Naive thymus-derived CD8-positive, alpha-beta T cell (primary cell): ENCODE measurements around the gene ULK4. TPM values are rescaled to one million over a fixed set of nuclear protein-coding genes. Genes with fewer than 3 reads are reported as not detected.
"Not testable (repeated sequence)": the region's sequence is repeated elsewhere in the genome, so short reads cannot be mapped to it uniquely, and the experiment has no call there.

Experiments used
- ATAC-seq, 2 donors: fragments of 150-1000 bp; cut with Tn5 transposase in 1 of 2; sonication (Bioruptor Pico), chemical (Tn5 transposase) in 1 of 2; 1 replicate in 1 of 2; 2 replicates in 1 of 2; pipeline ENCODE4 v1.10.0; 2021; ENCODE audit warnings: mild to moderate bottlenecking in 2 of 2, moderate library complexity in 2 of 2
- POLR2A ChIA-PET: fragments of 350-600 bp; sonication (Branson Sonifier 250); formaldehyde crosslinking; loops from one replicate; lab custom pipeline; 2021; ENCODE audit warnings: antibody characterized with exemption; lab: Charles Lee
- DNase-seq, 10 donors: peaks; one replicate each; pipeline versions ENCODE4 v3.0.0 to v3.0.0-alpha.2; 2020 to 2022
- H3K27ac Mint-ChIP-seq, 10 donors: one replicate each; pipeline ENCODE4 v1.8.0; 2020 to 2022; ENCODE audit warnings: mild to moderate bottlenecking in 10 of 10, mixed read lengths in 10 of 10, moderate library complexity in 4 of 10, inconsistent platforms in 1 of 10
- H3K27me3 Mint-ChIP-seq, 5 donors: one replicate each; pipeline ENCODE4 v1.8.0; 2021 to 2022; ENCODE audit warnings: mixed read lengths in 5 of 5
- H3K36me3 Mint-ChIP-seq, 3 donors: one replicate each; pipeline ENCODE4 v1.8.0; 2020 to 2022; ENCODE audit warnings: mixed read lengths in 3 of 3, mild to moderate bottlenecking in 2 of 3, inconsistent platforms in 1 of 3
- H3K4me1 Mint-ChIP-seq, 4 donors: one replicate each; pipeline ENCODE4 v1.8.0; 2021 to 2022; ENCODE audit warnings: mixed read lengths in 4 of 4
- H3K4me3 Mint-ChIP-seq, 10 donors: one replicate each; pipeline ENCODE4 v1.8.0; 2020 to 2022; ENCODE audit warnings: mild to moderate bottlenecking in 10 of 10, mixed read lengths in 10 of 10, moderate library complexity in 6 of 10, inconsistent platforms in 1 of 10
- H3K9me3 Mint-ChIP-seq, 9 donors: one replicate each; pipeline ENCODE4 v1.8.0; 2020 to 2022; ENCODE audit warnings: mixed read lengths in 9 of 9, mild to moderate bottlenecking in 3 of 9, inconsistent platforms in 1 of 9, moderate library complexity in 1 of 9
- polyA plus RNA-seq, 3 donors: library from polyadenylated mRNA; unstranded; fragments of 300-500 nt; fragmentation: Illumina TruSeq; gene quantifications; one replicate each; pipeline ENCODE4 v1.2.3, GENCODE V29; 2021
- total RNA-seq, 8 experiments: library from RNA in 2 of 8; stranded (reverse) in 2 of 8; gene quantifications; one replicate each; pipeline ENCODE4 v1.2.3 and lab custom pipeline; 2021 to 2026

The ULK4 gene
- total and polyA plus RNA-seq, 5 experiments from 2014 or later, result 6.6 to 16.8 (median 10.7) TPM

DNA sequence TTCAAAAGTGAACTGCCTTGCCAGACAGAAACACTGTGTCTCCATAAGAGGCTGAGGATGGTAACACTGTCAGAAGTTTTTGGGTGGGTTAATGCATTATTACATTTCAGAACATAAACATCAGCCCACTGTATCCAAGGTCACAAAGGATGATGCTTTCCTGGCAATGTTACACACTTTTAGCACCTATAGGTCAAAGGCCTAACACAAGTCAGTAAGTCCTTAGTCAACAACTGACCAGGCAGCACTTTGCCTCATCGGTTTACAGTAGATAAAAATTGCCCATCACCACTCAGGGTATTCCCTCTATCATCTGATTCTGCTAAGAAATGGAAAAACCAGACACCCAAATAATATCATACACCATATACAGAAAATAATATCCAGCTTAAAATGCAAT lies 664.2 kb downstream of the ULK4 start:
- DNase-seq, result no peak
- Mint-ChIP-seq H3K4me1 (no peaks in the 10 kb centered on the region), H3K9me3 (no peaks in the 10 kb centered on the region), H3K27ac (no peak overlapping the region), H3K27me3 (no peaks in the 10 kb centered on the region), H3K36me3 (peaks cover 0 to 3% (median 2%) of the 10 kb centered on the region in 3 donors), H3K4me3 (no peak overlapping the region)
- POLR2A ChIA-PET, result no interaction called here
- ATAC-seq, result no peak

DNA sequence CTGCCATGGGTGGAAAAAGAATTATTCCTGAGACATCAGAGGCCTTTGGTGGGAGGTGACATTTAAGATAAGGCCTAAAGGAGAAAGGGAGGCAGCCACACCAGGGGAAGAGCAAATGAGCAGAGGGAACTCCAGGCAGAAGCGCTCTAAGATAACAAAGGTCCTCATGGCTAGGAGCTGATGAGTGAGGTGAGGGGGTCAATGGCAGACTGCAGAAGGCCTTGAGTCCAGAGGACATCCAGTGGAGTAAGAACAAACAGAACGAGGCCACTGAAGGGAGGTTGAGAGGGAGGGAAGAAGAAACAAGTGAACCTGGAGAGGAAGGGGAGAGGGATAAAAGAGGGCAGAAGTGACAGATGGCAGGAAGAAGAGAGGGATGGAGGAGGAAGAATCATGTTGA lies 665.3 kb downstream of the ULK4 start:
- ATAC-seq (no peak), DNase-seq (no peak)
- no peaks in the 10 kb centered on the region for H3K27me3 Mint-ChIP-seq
- H3K4me3 Mint-ChIP-seq, result no peak overlapping the region
- POLR2A ChIA-PET, result no interaction called here
- H3K36me3 Mint-ChIP-seq, result peaks cover 0 to 3% (median 0%) of the 10 kb centered on the region in 3 donors
- H3K4me1 Mint-ChIP-seq, result no peaks in the 10 kb centered on the region
- no peaks in the 10 kb centered on the region for H3K9me3 Mint-ChIP-seq
- no peak overlapping the region for H3K27ac Mint-ChIP-seq

DNA sequence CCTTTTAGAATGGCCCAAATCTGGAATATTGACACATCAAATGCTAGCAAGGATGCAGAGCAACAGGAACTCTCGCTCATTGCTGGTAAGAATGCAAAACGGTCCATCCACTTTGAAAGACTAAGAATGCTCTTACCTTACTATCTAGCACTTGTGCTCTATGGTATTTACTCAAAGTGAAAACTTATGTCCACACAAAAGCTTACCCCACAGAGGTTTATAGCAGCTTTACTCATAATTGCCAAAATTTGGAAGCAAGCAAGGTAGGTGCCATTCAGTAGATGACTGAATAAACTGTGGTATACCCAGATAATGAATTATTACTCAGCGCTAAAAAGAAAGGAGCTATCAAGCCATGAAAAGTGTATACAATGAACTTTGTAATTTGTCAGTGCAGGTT lies 666.2 kb downstream of the ULK4 start:
- H3K9me3 Mint-ChIP-seq, result no peaks in the 10 kb centered on the region
- no peaks in the 10 kb centered on the region for H3K27me3 Mint-ChIP-seq
- H3K36me3 Mint-ChIP-seq, result peaks cover 0 to 3% (median 0%) of the 10 kb centered on the region in 3 donors
- POLR2A ChIA-PET, result no interaction called here
- H3K27ac Mint-ChIP-seq, result no peak overlapping the region
- DNase-seq, result no peak
- peaks cover 0 to 2% (median 0%) of the 10 kb centered on the region in 4 donors for H3K4me1 Mint-ChIP-seq
- H3K4me3 Mint-ChIP-seq, result no peak overlapping the region
- ATAC-seq, result no peak

- Mint-ChIP-seq H3K4me1 (peaks cover 0 to 2% (median 0%) of the 10 kb centered on the region in 4 donors), H3K36me3 (peaks cover 0 to 3% (median 0%) of the 10 kb centered on the region in 3 donors), H3K9me3 (no peaks in the 10 kb centered on the region), H3K27ac (no peak overlapping the region), H3K4me3 (no peak overlapping the region), H3K27me3 (no peaks in the 10 kb centered on the region)
- POLR2A ChIA-PET, result no interaction called here
- ATAC-seq (no peak), DNase-seq (no peak)
These were observed 668.7 kb downstream of the ULK4 start for GRCh38 chr3:41293169-41293681.

- Mint-ChIP-seq H3K27me3 (no peaks in the 10 kb centered on the region), H3K4me3 (no peak overlapping the region), H3K4me1 (peaks cover 5 to 13% (median 6%) of the 10 kb centered on the region in 4 donors), H3K27ac (peak overlapping the region in 1 of 10 donors; percentile 16), H3K36me3 (peaks cover 0 to 3% (median 0%) of the 10 kb centered on the region in 3 donors), H3K9me3 (no peaks in the 10 kb centered on the region)
- POLR2A ChIA-PET, result no interaction called here
- DNase-seq (no peak), ATAC-seq (no peak)
These were observed 671.2 kb downstream of the ULK4 start for GRCh38 chr3:41290736-41291135.

GRCh38 chr3:41290306-41290705 lies 671.6 kb downstream of the ULK4 start:
- peaks cover 0 to 6% (median 0%) of the 10 kb centered on the region in 3 donors for H3K36me3 Mint-ChIP-seq
- H3K9me3 Mint-ChIP-seq, result peaks cover 0 to 4% (median 0%) of the 10 kb centered on the region in 9 donors
- no peaks in the 10 kb centered on the region for H3K27me3 Mint-ChIP-seq
- peaks cover 5 to 13% (median 6%) of the 10 kb centered on the region in 4 donors for H3K4me1 Mint-ChIP-seq
- no peak overlapping the region for H3K27ac Mint-ChIP-seq
- ATAC-seq (no peak), DNase-seq (no peak)
- H3K4me3 Mint-ChIP-seq, result no peak overlapping the region
- POLR2A ChIA-PET, result no interaction called here

- ATAC-seq (no peak), DNase-seq (no peak)
- Mint-ChIP-seq H3K4me1 (peaks cover 5 to 13% (median 6%) of the 10 kb centered on the region in 4 donors), H3K4me3 (no peak overlapping the region), H3K27ac (no peak overlapping the region), H3K27me3 (no peaks in the 10 kb centered on the region), H3K9me3 (peaks cover 0 to 18% (median 6%) of the 10 kb centered on the region in 9 donors), H3K36me3 (peaks cover 0 to 8% (median 0%) of the 10 kb centered on the region in 3 donors)
- POLR2A ChIA-PET, result no interaction called here
These were observed 673.1 kb downstream of the ULK4 start for GRCh38 chr3:41288785-41289184.

DNA sequence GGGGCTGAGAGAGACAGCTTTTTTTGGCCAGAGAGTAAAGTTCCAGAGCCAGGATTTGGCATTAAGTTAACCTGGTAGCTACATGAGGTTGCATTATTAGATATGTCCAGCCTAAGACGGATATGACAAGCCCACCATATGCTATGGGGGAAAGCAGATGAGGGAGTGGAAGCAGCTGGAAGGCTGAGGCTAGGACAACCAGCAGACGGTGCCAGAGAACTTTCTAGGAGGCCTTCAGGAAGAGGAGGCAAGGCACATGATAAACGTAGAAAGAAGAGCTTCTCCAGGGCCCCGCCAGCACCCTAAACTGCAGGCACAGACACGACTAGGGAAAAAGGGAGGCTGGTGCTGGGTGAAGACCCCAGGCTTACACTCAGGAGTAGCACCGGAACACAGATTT lies 675.6 kb downstream of the ULK4 start:
- peaks cover 0 to 13% (median 0%) of the 10 kb centered on the region in 3 donors for H3K36me3 Mint-ChIP-seq
- POLR2A ChIA-PET, result no interaction called here
- peak overlapping the region in 1 of 10 donors; percentile 8 for H3K27ac Mint-ChIP-seq
- DNase-seq, result no peak
- no peaks in the 10 kb centered on the region for H3K27me3 Mint-ChIP-seq
- peaks cover 0 to 21% (median 10%) of the 10 kb centered on the region in 9 donors for H3K9me3 Mint-ChIP-seq
- H3K4me3 Mint-ChIP-seq, result no peak overlapping the region
- H3K4me1 Mint-ChIP-seq, result peaks cover 5 to 13% (median 6%) of the 10 kb centered on the region in 4 donors
- no peak for ATAC-seq

DNA sequence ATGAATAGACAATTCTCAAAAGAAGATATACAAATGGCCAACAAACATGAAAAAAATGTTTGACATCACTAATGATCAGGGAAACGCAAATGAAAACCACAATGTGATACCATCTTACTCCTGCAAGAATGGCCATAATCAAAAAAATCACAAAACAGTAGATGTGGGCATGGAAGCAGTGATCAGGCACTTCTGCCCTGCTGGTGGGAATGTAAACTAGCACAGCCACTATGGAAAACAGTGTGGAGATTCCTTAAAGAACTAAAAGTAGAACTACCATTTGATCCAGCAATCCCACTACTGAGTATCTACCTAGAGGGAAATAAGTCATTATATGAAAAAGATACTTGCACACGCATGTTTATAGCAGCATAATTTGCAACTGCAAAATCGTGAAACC lies 677.0 kb downstream of the ULK4 start:
- peaks cover 0 to 20% (median 4%) of the 10 kb centered on the region in 3 donors for H3K36me3 Mint-ChIP-seq
- H3K27me3 Mint-ChIP-seq, H3K27ac Mint-ChIP-seq, ATAC-seq, POLR2A ChIA-PET, DNase-seq, H3K4me3 Mint-ChIP-seq: not testable (repeated sequence)
- peaks cover 6 to 13% (median 7%) of the 10 kb centered on the region in 4 donors for H3K4me1 Mint-ChIP-seq
- peaks cover 4 to 30% (median 11%) of the 10 kb centered on the region in 9 donors for H3K9me3 Mint-ChIP-seq

DNA sequence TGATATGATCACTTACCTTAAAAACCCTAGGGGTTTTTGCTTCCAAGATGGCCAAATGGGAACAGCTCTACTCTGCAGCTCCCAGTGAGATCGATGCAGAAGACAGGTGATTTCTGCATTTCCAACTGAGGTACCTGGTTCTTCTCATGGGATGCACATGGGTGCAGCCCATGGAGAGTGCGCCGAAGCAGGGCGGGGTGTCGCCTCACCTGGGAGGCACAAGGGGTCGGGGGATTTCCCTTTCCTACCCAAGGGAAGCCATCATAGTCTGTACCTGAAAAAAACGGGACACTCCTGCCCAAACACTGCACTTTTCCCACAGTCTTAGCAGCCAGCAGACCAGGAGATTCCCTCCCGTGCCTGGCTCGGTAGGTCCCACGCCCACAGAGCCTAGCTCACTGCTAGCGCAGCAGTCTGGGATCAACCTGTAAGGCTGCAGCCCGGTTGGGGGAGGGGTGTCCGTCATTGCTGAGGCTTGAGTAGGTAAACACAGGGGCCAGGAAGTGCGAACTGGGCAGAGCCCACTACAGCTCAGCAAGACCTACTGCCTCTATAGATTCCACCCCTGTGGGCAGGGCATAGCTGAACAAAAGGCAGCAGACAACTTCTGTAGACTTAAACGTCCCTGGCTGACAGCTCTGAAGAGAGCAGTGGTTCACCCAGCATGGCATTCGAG lies 684.0 kb downstream of the ULK4 start:
- Mint-ChIP-seq H3K27ac (no peak overlapping the region), H3K4me3 (no peak overlapping the region), H3K36me3 (peaks cover 4 to 46% (median 20%) of the 10 kb centered on the region in 3 donors), H3K4me1 (peaks cover 0 to 5% (median 2%) of the 10 kb centered on the region in 4 donors), H3K27me3 (no peaks in the 10 kb centered on the region), H3K9me3 (peaks cover 2 to 29% (median 16%) of the 10 kb centered on the region in 9 donors)
- POLR2A ChIA-PET, result no interaction called here
- ATAC-seq (no peak), DNase-seq (no peak)

DNA sequence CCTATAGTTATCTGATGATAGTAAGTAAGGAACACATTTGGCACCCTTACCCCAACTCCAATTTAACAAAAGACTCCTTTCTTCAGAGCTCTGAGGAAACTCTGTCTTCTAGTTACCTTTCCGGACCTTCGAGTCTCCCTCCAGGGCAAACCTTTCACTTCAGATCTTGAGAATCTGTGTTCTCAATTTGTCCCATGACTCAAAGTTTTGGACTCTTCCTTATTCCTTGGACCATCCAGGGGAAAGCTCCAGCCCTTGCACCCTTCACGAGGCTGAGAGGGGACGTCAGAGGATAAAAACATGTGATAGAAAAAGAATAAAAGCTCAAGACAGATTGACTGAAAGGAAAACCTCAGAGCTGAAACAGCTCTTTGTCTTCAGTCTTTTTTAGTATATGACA lies 685.7 kb downstream of the ULK4 start:
- no peaks in the 10 kb centered on the region for H3K27me3 Mint-ChIP-seq
- ATAC-seq (no peak), DNase-seq (no peak)
- H3K27ac Mint-ChIP-seq, result no peak overlapping the region
- H3K9me3 Mint-ChIP-seq, result peaks cover 2 to 37% (median 25%) of the 10 kb centered on the region in 9 donors
- peaks cover 0 to 5% (median 2%) of the 10 kb centered on the region in 4 donors for H3K4me1 Mint-ChIP-seq
- H3K4me3 Mint-ChIP-seq, result no peak overlapping the region
- POLR2A ChIA-PET, result no interaction called here
- peaks cover 6 to 50% (median 26%) of the 10 kb centered on the region in 3 donors for H3K36me3 Mint-ChIP-seq

- POLR2A ChIA-PET, result no interaction called here
- ATAC-seq, result no peak
- DNase-seq, result no peak
- Mint-ChIP-seq H3K36me3 (peaks cover 3 to 46% (median 26%) of the 10 kb centered on the region in 3 donors), H3K4me3 (no peak overlapping the region), H3K27ac (no peak overlapping the region), H3K4me1 (peaks cover 0 to 3% (median under 1%) of the 10 kb centered on the region in 4 donors), H3K27me3 (no peaks in the 10 kb centered on the region), H3K9me3 (peaks cover 2 to 30% (median 17%) of the 10 kb centered on the region in 9 donors)
These were observed 686.8 kb downstream of the ULK4 start for GRCh38 chr3:41274944-41275668.

DNA sequence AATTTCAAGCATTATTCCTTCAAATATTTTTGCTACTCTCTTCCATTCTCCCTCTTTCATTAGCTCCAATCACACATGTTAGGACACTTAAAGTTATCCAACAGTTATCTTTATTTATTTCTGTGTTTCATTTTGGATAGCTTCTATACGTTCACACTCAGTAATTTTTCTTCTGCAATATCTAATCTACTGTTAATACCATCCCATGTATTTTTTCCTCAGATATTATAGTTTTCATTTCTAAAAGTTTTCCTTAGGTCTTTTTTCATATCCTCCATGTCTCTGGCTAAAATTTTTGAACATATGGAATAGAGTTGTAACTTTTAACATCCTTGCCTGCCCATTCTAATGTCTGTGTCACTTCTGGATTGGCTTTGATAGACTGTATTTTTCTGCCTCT lies 689.2 kb downstream of the ULK4 start:
- ATAC-seq (no peak), DNase-seq (no peak)
- Mint-ChIP-seq H3K27me3 (no peaks in the 10 kb centered on the region), H3K4me1 (peaks cover 0 to 3% (median 0%) of the 10 kb centered on the region in 4 donors), H3K36me3 (peaks cover 3 to 41% (median 26%) of the 10 kb centered on the region in 3 donors), H3K4me3 (no peak overlapping the region), H3K9me3 (peaks cover 4 to 30% (median 14%) of the 10 kb centered on the region in 9 donors), H3K27ac (no peak overlapping the region)
- POLR2A ChIA-PET, result interaction anchor here (0.6 kb wide), 1 partner anchor 689 kb away, joined by 3 read pairs; the partner anchor contains the start of gene ULK4
